B cell (primary cell): ENCODE measurements around the gene OR6S1. TPM values are rescaled to one million over a fixed set of nuclear protein-coding genes. Genes with fewer than 3 reads are reported as not detected.

Source experiments
- ATAC-seq: fragments of 200-7000 bp; cut with Tn5 transposase; one replicate; pipeline ENCODE4 v1.10.0; 2021; ENCODE audit warnings: low read depth, mild to moderate bottlenecking, moderate number of reproducible peaks, moderate library complexity
- CTCF ChIA-PET: fragments of 350-600 bp; sonication (Branson Sonifier 250); formaldehyde crosslinking; loops from one replicate; lab custom pipeline; 2021; ENCODE audit warnings: antibody characterized with exemption, inconsistent platforms; lab: Charles Lee
- POLR2A ChIA-PET: fragments of 350-600 bp; sonication (Branson Sonifier 250); formaldehyde crosslinking; loops from one replicate; lab custom pipeline; 2021; ENCODE audit warnings: antibody characterized with exemption; lab: Charles Lee
- DNase-seq: peaks from one replicate; pipeline ENCODE4 v3.0.0; 2013
- H2AFZ ChIP-seq: 2 replicates; pipeline ENCODE4 v1.6.1; 2012; ENCODE audit warnings: mild to moderate bottlenecking, low read depth, low read length; ENCODE audit not compliant: insufficient read depth, poor library complexity, severe bottlenecking
- H3K27ac ChIP-seq, 2 donors: 1 replicate in 1 of 2; 2 replicates in 1 of 2; pipeline ENCODE4 v1.5.1; 2012 to 2013; ENCODE audit warnings: low read length in 2 of 2, mild to moderate bottlenecking in 2 of 2, moderate library complexity in 1 of 2
- H3K27me3 ChIP-seq, 4 experiments: fragments of 200-600 bp in 1 of 4; sonication (generic) in 1 of 4; replicated peaks in 1 of 4; 1 replicate in 2 of 4; 2 replicates in 2 of 4; pipeline versions ENCODE4 v1.6.1 to v1.7.0; 2013 to 2016; ENCODE audit warnings: low read length in 3 of 4, mild to moderate bottlenecking in 2 of 4, mixed read lengths in 1 of 4, moderate library complexity in 1 of 4; ENCODE audit not compliant: insufficient read depth in 4 of 4, control insufficient read depth in 3 of 4; ENCODE audit errors: control extremely low read depth in 1 of 4
- H3K36me3 ChIP-seq, 2 experiments: replicated peaks in 1 of 2; 1 replicate in 1 of 2; 2 replicates in 1 of 2; pipeline versions ENCODE4 v1.6.1 to v1.7.1; 2013; ENCODE audit warnings: low read length in 1 of 2; ENCODE audit not compliant: insufficient read depth in 2 of 2, control insufficient read depth in 1 of 2; ENCODE audit errors: control extremely low read depth in 1 of 2, extremely low read depth in 1 of 2
- H3K4me1 ChIP-seq, 2 donors: fragments of 200-600 bp in 1 of 2; sonication (generic) in 1 of 2; 1 replicate in 1 of 2; 2 replicates in 1 of 2; pipeline versions ENCODE4 v1.5.1 to v1.6.1; 2013 to 2017; ENCODE audit warnings: low read length in 2 of 2; ENCODE audit not compliant: control insufficient read depth in 2 of 2, insufficient read depth in 2 of 2
- H3K4me2 ChIP-seq: replicated peaks from 2 replicates; pipeline ENCODE3; 2012; ENCODE audit warnings: mild to moderate bottlenecking, low read depth, low read length; ENCODE audit not compliant: poor library complexity, severe bottlenecking
- H3K4me3 ChIP-seq, 5 experiments: fragments of 200-600 bp in 1 of 5; sonication (generic) in 1 of 5; 1 replicate in 3 of 5; 2 replicates in 2 of 5; pipeline versions ENCODE4 v1.5.1 to v1.7.0; 2011 to 2016; ENCODE audit warnings: low read length in 4 of 5, mild to moderate bottlenecking in 4 of 5, low read depth in 2 of 5, control low read depth in 1 of 5, moderate library complexity in 1 of 5; ENCODE audit not compliant: insufficient read depth in 1 of 5; ENCODE audit errors: control extremely low read depth in 1 of 5, extremely low read depth in 1 of 5
- H3K79me2 ChIP-seq: fragments of 200-600 bp; sonication (generic); one replicate; pipeline ENCODE4 v1.6.0; 2016; ENCODE audit warnings: low read length; ENCODE audit not compliant: control insufficient read depth, insufficient read depth
- H3K9ac ChIP-seq: fragments of 200-600 bp; sonication (generic); 2 replicates; pipeline ENCODE4 v1.6.1; 2017; ENCODE audit warnings: mild to moderate bottlenecking, low read length, moderate library complexity
- H3K9me3 ChIP-seq, 3 donors: one replicate each; pipeline versions ENCODE4 v1.6.1 to v1.7.1; 2013; ENCODE audit warnings: low read length in 2 of 3; ENCODE audit not compliant: control insufficient read depth in 2 of 3, insufficient read depth in 1 of 3; ENCODE audit errors: control extremely low read depth in 1 of 3
- H4K20me1 ChIP-seq: 2 replicates; pipeline ENCODE4 v1.6.0; 2012; ENCODE audit warnings: mild to moderate bottlenecking, low read length; ENCODE audit not compliant: insufficient read depth, control insufficient read depth, poor library complexity, severe bottlenecking
- H3K27ac Mint-ChIP-seq: one replicate; pipeline ENCODE4 v1.8.0; 2021; ENCODE audit warnings: mixed read lengths
- H3K27me3 Mint-ChIP-seq: one replicate; pipeline ENCODE4 v1.8.0; 2021; ENCODE audit warnings: mixed read lengths
- H3K4me1 Mint-ChIP-seq: one replicate; pipeline ENCODE4 v1.8.0; 2021; ENCODE audit warnings: mixed read lengths
- H3K4me3 Mint-ChIP-seq: one replicate; pipeline ENCODE4 v1.8.0; 2021; ENCODE audit warnings: mixed read lengths
- H3K9me3 Mint-ChIP-seq: one replicate; pipeline ENCODE4 v1.8.0; 2022; ENCODE audit warnings: mixed read lengths; ENCODE audit not compliant: insufficient read depth
- CTCF ChIP-seq: fragments of 200-600 bp; IDR thresholded peaks from one replicate; pipeline ENCODE4 v1.8.0; 2022; ENCODE audit warnings: antibody characterized with exemption, mild to moderate bottlenecking
- EZH2 ChIP-seq: IDR thresholded peaks from 2 replicates; pipeline ENCODE4 v1.6.1; 2012; ENCODE audit warnings: borderline replicate concordance, low read depth, mild to moderate bottlenecking, moderate library complexity, low read length; ENCODE audit not compliant: insufficient read depth, poor library complexity, severe bottlenecking
- WGBS: methylation state at CpG from one replicate; pipeline ENCODE4 v1.1.5; 2013; ENCODE audit warnings: missing lambda C conversion rate; ENCODE audit not compliant: insufficient coverage; 5-methylcytosine and 5-hydroxymethylcytosine counted together
- intact Hi-C: fragments of 100-400 bp; cut with micrococcal nuclease; formaldehyde crosslinking; loops from one replicate; pipeline ENCODE4 v1.10.0; 2022
- polyA minus RNA-seq: library from RNA; depleted of rRNA, polyadenylated mRNA; stranded (reverse); fragments of >200 nt; gene quantifications from 2 replicates; pipeline ENCODE4 v1.2.3, GENCODE V29; 2012
- polyA plus RNA-seq: library from polyadenylated mRNA; depleted of rRNA; stranded (reverse); fragments of >200 nt; gene quantifications from 2 replicates; pipeline ENCODE4 v1.2.3, GENCODE V29; 2012
- total RNA-seq, 2 donors: library from RNA; stranded (reverse); fragments of 120-200 nt in 1 of 2; gene quantifications; 1 replicate in 1 of 2; 2 replicates in 1 of 2; pipeline versions ENCODE4 v1.2.3 to v1.2.4, GENCODE V29; 2013 to 2022

Gene OR6S1
- total RNA-seq, result not detected in 2 replicates
- not detected for total RNA-seq (2013)
- 0.14 and 0.16 TPM in 2 replicates for polyA plus RNA-seq
- polyA minus RNA-seq, result not detected in 2 replicates

GRCh38 chr14:20641591-20641990, at the start of gene OR6S1:
Gene OR6S1 (minus strand): TSS chr14:20641691. CDS start chr14:20641691, 0 bp downstream.
- no peaks in the 10 kb centered on the region for H3K79me2 ChIP-seq
- POLR2A ChIA-PET, result no interaction called here
- H2AFZ ChIP-seq, result no peak within 1 kb of the TSS
- H3K4me3 ChIP-seq, result no peak within 1 kb of the TSS
- DNase-seq (no peak), ATAC-seq (no peak)
- peaks cover 0 to 19% (median 7%) of the 10 kb centered on the region in 4 experiments for H3K27me3 ChIP-seq
- Mint-ChIP-seq H3K4me3 (no peak within 1 kb of the TSS), H3K27me3 (peaks cover 52% of the 10 kb centered on the region), H3K4me1 (no peaks in the 10 kb centered on the region), H3K9me3 (no peaks in the 10 kb centered on the region), H3K27ac (no peak within 1 kb of the TSS)
- H3K9me3 ChIP-seq, result no peaks in the 10 kb centered on the region
- H3K27ac ChIP-seq, result no peak within 1 kb of the TSS
- CTCF ChIA-PET, result no interaction called here
- 93% methylated on average over 2 of the region's 2 CpGs for WGBS
- intact Hi-C loops, result no loop called here
- TF ChIP-seq EZH2 (no peak), CTCF (no peak)
- no peak within 1 kb of the TSS for H3K9ac ChIP-seq
- H3K4me2 ChIP-seq, result no peak within 1 kb of the TSS
- H4K20me1 ChIP-seq, result no peaks in the 10 kb centered on the region
- H3K36me3 ChIP-seq, result no peaks in the 10 kb centered on the region
- H3K4me1 ChIP-seq, result no peaks in the 10 kb centered on the region

- ChIA-PET POLR2A (interaction anchor here (0.9 to 1.4 kb wide), 4 partner anchors 10 to 348 kb away, joined by 4 to 5 read pairs (median 4); partner anchors contain the start of gene PARP2), CTCF (interaction anchor here (0.7 to 20.0 kb wide), 42 partner anchors 9 to 364 kb away, joined by 3 to 445 read pairs (median 6); partner anchors contain the start of genes PARP2, PIP4P1, RNASE6 and TEP1)
- WGBS, result 100% methylated on average over 1 of the region's 9 CpGs
- Histone ChIP-seq H3K4me1 (peaks cover 0 to 3% of the 10 kb centered on the region in 2 donors), H3K4me2 (peak overlapping the region; percentile 3), H3K36me3 (no peaks in the 10 kb centered on the region), H3K4me3 (no peak overlapping the region), H3K9ac (no peak overlapping the region), H3K27ac (no peak overlapping the region), H3K27me3 (no peaks in the 10 kb centered on the region), H2AFZ (no peak overlapping the region), H3K9me3 (no peaks in the 10 kb centered on the region), H3K79me2 (no peaks in the 10 kb centered on the region), H4K20me1 (no peaks in the 10 kb centered on the region)
- DNase-seq, result peak; percentile 83
- H3K4me3 Mint-ChIP-seq, result no peak overlapping the region
- peaks cover 5% of the 10 kb centered on the region for H3K4me1 Mint-ChIP-seq
- no peak overlapping the region for H3K27ac Mint-ChIP-seq
- intact Hi-C loops, result loop anchor here (1.0 kb wide), 5 partner anchors 8 to 364 kb away; no protein-coding TSS in a partner anchor
- TF ChIP-seq EZH2 (no peak), CTCF (peak; percentile 99)
- peak; percentile 97 for ATAC-seq
- no peaks in the 10 kb centered on the region for H3K27me3 Mint-ChIP-seq
- no peaks in the 10 kb centered on the region for H3K9me3 Mint-ChIP-seq
Measured at GRCh38 chr14:20690848-20691640, 49.6 kb upstream of the OR6S1 start.
